WI38 (cell line): ENCODE measurements around the gene LRP2.
"Not testable (repeated sequence)": the region's sequence is repeated elsewhere in the genome, so short reads cannot be mapped to it uniquely, and the experiment has no call there.

Experiments
- H3K4me3 ChIP-seq: 2 replicates; pipeline ENCODE4 v1.5.1; 2011; ENCODE audit warnings: low read depth, mild to moderate bottlenecking, control low read depth, low read length
- CTCF ChIP-seq: IDR thresholded peaks from 2 replicates; pipeline ENCODE4 v1.5.1; 2012; ENCODE audit warnings: low read depth, mild to moderate bottlenecking, control low read depth, low read length

Gene LRP2

GRCh38 chr2:169362118-169362893 is at the start of gene LRP2:
Gene LRP2, minus strand, starts transcription at chr2:169362534. Its CDS starts 135 bp downstream, at chr2:169362399.
- H3K4me3 ChIP-seq: peak within 1 kb of the TSS; percentile 43
- no peak for TF ChIP-seq CTCF

- no peak overlapping the region for H3K4me3 ChIP-seq
- TF ChIP-seq CTCF: no peak
These were observed 44.6 kb upstream of the LRP2 start for GRCh38 chr2:169406891-169407290.

GRCh38 chr2:169399491-169399890 is 37.2 kb upstream of the LRP2 start:
- H3K4me3 ChIP-seq: not testable (repeated sequence)

GRCh38 chr2:169397697-169398096 is 35.4 kb upstream of the LRP2 start:
- no peak for TF ChIP-seq CTCF
- no peak overlapping the region for H3K4me3 ChIP-seq

- no peak for TF ChIP-seq CTCF
These were observed 33.6 kb upstream of the LRP2 start for GRCh38 chr2:169395821-169396374.

GRCh38 chr2:169393068-169393590 is 30.8 kb upstream of the LRP2 start:
- no peak overlapping the region for H3K4me3 ChIP-seq
- no peak for TF ChIP-seq CTCF

More at GRCh38 chr2:169395821-169396374, 33.6 kb upstream of the LRP2 start:
- no peak overlapping the region for H3K4me3 ChIP-seq

GRCh38 chr2:169391236-169391635 is 28.9 kb upstream of the LRP2 start:
- no peak overlapping the region for H3K4me3 ChIP-seq
- TF ChIP-seq CTCF: no peak

GRCh38 chr2:169388161-169388560 is 25.8 kb upstream of the LRP2 start:
- no peak overlapping the region for H3K4me3 ChIP-seq
- TF ChIP-seq CTCF: no peak
